ENCODE measurements around the gene HCRTR1. TPM values are rescaled to one million over a fixed set of nuclear protein-coding genes. Genes with fewer than 3 reads are reported as not detected.

Gene HCRTR1
- polyA plus RNA-seq, 1 of the 3 experiments (the other 2 are of a cell fraction): 0.03 TPM

- Histone ChIP-seq H4K20me1 (ENCODE audit: insufficient read depth) (no peaks in the 10 kb centered on the region), H3K9me3 (no peaks in the 10 kb centered on the region), H3K36me3 (replicated peaks in 1 of 2; ENCODE audit: control insufficient read depth in 1 of 2, insufficient read depth in 2 of 2, low read length in 1 of 2) (no peaks in the 10 kb centered on the region), H3K4me1 (ENCODE audit: control insufficient read depth in 1 of 2, insufficient read depth in 2 of 2, low read depth in 1 of 2, low read length in 1 of 2) (peaks cover 0 to 15% of the 10 kb centered on the region in 2 experiments; a peak in 1 of 4 replicates), H3F3A (replicated peaks; ENCODE audit: insufficient read depth) (no peaks in the 10 kb centered on the region), H3K79me2 (ENCODE audit: insufficient read depth) (no peaks in the 10 kb centered on the region), H3K4me2 (no peak overlapping the region), H3K27ac (ENCODE audit: low read depth in 2 of 2, low read length in 1 of 2) (no peak overlapping the region), H3K9ac (no peak overlapping the region), H3K9me2 (no peaks in the 10 kb centered on the region), H3K4me3 (ENCODE audit: low read depth in 2 of 2, low read length in 1 of 2) (no peak overlapping the region), H3K27me3 (ENCODE audit: insufficient read depth) (no peaks in the 10 kb centered on the region), H2AFZ (ENCODE audit: low read depth) (no peak overlapping the region)
- ChIA-PET CTCF (interaction anchor here (2.3 kb wide), 1 partner anchor 113 kb away, joined by 8 read pairs; no protein-coding TSS in a partner anchor), POLR2A (no interaction called here)
- 93% methylated on average over 14 of the region's 14 CpGs for WGBS (ENCODE audit: low lambda C conversion rate)
- TF ChIP-seq FOXM1 (IDR thresholded peaks at IDR 0.05; ENCODE audit: low read depth) (no peak), FOSL2 (IDR thresholded peaks at IDR 0.05; ENCODE audit: borderline replicate concordance, low read depth) (no peak), ELF1 (IDR thresholded peaks at IDR 0.05) (no peak), NRF1 (IDR thresholded peaks at IDR 0.05; ENCODE audit: low read depth, low read length) (no peak), MAX (IDR thresholded peaks at IDR 0.05; ENCODE audit: low read depth) (no peak), ZBTB33 (IDR thresholded peaks at IDR 0.05; ENCODE audit: borderline replicate concordance, low read depth) (no peak), GABPA (IDR thresholded peaks at IDR 0.05; ENCODE audit: low read depth) (no peak), TAF1 (IDR thresholded peaks at IDR 0.05; ENCODE audit: borderline replicate concordance, low read depth, low read length) (no peak), USF2 (IDR thresholded peaks at IDR 0.05; ENCODE audit: borderline replicate concordance, low read depth, low read length) (no peak), FOXJ3 (CRISPR knock-in tag; IDR thresholded peaks at IDR 0.05) (no peak), NFIC (IDR thresholded peaks at IDR 0.05; ENCODE audit: borderline replicate concordance) (no peak), JUND (IDR thresholded peaks at IDR 0.05) (no peak), RXRA (IDR thresholded peaks at IDR 0.05; ENCODE audit: borderline replicate concordance, low read depth) (no peak), TEAD4 (IDR thresholded peaks at IDR 0.05; ENCODE audit: borderline replicate concordance, insufficient read depth) (no peak), MEF2A (IDR thresholded peaks at IDR 0.05; ENCODE audit: borderline replicate concordance, low read depth) (no peak), TCF12 (IDR thresholded peaks at IDR 0.05) (no peak)
- DNase-seq: no peak
Observed at GRCh38 chr1:31675756-31676155, 58.3 kb downstream of the HCRTR1 start.

Other genes starting within 250 kb of the HCRTR1 start
- gene FABP3, start 244.6 kb upstream of the HCRTR1 start, polyA plus RNA-seq (2012; rRNA removed): 0.08 TPM in 1 of 2 replicates, not detected in the other
- gene SERINC2, start 204.5 kb upstream of the HCRTR1 start, polyA plus RNA-seq (2012; rRNA removed): 15.5 and 22.2 TPM in 2 replicates
- gene TINAGL1, start 41.2 kb upstream of the HCRTR1 start, polyA plus RNA-seq (2012; rRNA removed): 0.23 TPM in 1 of 2 replicates, not detected in the other
- gene PEF1, start 27.2 kb downstream of the HCRTR1 start, polyA plus RNA-seq (2012; rRNA removed): 51.9 and 63.4 TPM in 2 replicates
- 9.0 and 10.4 TPM in 2 replicates for gene COL16A1, start 86.3 kb downstream of the HCRTR1 start, polyA plus RNA-seq (2012; rRNA removed)
- gene ADGRB2, start 146.7 kb downstream of the HCRTR1 start, polyA plus RNA-seq (2012; rRNA removed): 10.6 and 13.0 TPM in 2 replicates
- gene SPOCD1, start 198.3 kb downstream of the HCRTR1 start, polyA plus RNA-seq (2012; rRNA removed): 10.7 and 12.5 TPM in 2 replicates